Astrocyte of the spinal cord (primary cell): Measurements from ENCODE around the gene TK1.

Experiments used
- DNase-seq: peaks from one replicate; pipeline ENCODE4 v3.0.0; 2011; ENCODE audit warnings: low read depth, low spot score
- H3K4me3 ChIP-seq: 2 replicates; pipeline ENCODE4 v1.5.1; 2011; ENCODE audit warnings: low read depth, mild to moderate bottlenecking, low read length, moderate library complexity
- in situ Hi-C: cut with HindIII; loops from 2 replicates; pipeline ENCODE4 v1.10.0; 2017; ENCODE audit warnings: low sequenced_read_pairs
- TF ChIP-seq, protein P1 (sequence below): IDR thresholded peaks from 2 replicates; pipeline ENCODE4 v1.5.1; 2012; ENCODE audit warnings: low read depth, mild to moderate bottlenecking, low read length, inconsistent platforms

Gene TK1

GRCh38 chr17:78180508-78180907 is 6.3 kb downstream of the TK1 start:
- H3K4me3 ChIP-seq: no peak overlapping the region
- in situ Hi-C loops: no loop called here
- TF ChIP-seq, protein P1, sequence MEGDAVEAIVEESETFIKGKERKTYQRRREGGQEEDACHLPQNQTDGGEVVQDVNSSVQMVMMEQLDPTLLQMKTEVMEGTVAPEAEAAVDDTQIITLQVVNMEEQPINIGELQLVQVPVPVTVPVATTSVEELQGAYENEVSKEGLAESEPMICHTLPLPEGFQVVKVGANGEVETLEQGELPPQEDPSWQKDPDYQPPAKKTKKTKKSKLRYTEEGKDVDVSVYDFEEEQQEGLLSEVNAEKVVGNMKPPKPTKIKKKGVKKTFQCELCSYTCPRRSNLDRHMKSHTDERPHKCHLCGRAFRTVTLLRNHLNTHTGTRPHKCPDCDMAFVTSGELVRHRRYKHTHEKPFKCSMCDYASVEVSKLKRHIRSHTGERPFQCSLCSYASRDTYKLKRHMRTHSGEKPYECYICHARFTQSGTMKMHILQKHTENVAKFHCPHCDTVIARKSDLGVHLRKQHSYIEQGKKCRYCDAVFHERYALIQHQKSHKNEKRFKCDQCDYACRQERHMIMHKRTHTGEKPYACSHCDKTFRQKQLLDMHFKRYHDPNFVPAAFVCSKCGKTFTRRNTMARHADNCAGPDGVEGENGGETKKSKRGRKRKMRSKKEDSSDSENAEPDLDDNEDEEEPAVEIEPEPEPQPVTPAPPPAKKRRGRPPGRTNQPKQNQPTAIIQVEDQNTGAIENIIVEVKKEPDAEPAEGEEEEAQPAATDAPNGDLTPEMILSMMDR: no peak
- DNase-seq: no peak

DNA sequence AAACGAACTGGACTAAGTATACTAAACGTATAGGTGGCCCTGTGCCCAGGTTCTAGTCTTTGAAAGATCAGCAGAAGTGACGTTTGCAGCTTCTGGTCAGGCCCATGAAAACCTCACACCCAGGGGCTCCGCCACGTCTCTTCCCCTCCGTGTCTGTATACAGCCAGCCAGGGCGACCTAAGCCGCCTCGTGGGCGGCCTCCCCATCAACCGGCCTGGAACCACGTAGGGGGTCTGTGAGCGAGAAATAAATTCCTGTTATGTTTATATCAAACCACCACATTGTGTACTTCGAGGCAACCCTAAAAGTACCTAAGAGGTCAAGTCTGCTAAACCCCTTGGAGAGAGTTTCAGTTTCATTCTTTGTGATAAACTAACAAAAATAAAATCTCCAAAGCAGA is 6.8 kb downstream of the TK1 start:
- TF ChIP-seq, protein P1: no peak
- DNase-seq: peak; percentile 43
- H3K4me3 ChIP-seq: no peak overlapping the region
- in situ Hi-C loops: no loop called here

GRCh38 chr17:78179372-78179771 is 7.5 kb downstream of the TK1 start:
- DNase-seq: peak; percentile 39
- TF ChIP-seq, protein P1: no peak
- in situ Hi-C loops: no loop called here
- H3K4me3 ChIP-seq: no peak overlapping the region

- DNase-seq: peak; percentile 32
- TF ChIP-seq, protein P1: peak; percentile 90
- H3K4me3 ChIP-seq: no peak overlapping the region
- in situ Hi-C loops: no loop called here
Observed at GRCh38 chr17:78176548-78177025, 10.3 kb downstream of the TK1 start.

GRCh38 chr17:78175643-78175981 is 11.2 kb downstream of the TK1 start:
- H3K4me3 ChIP-seq: no peak overlapping the region
- DNase-seq: no peak
- in situ Hi-C loops: no loop called here
- TF ChIP-seq, protein P1: no peak

GRCh38 chr17:78174870-78175642 is 11.8 kb downstream of the TK1 start:
- in situ Hi-C loops: no loop called here

More at GRCh38 chr17:78174870-78175642, 11.8 kb downstream of the TK1 start:
- TF ChIP-seq, protein P1: no peak
- no peak for DNase-seq
- H3K4me3 ChIP-seq: no peak overlapping the region
